BJ (cell line): ENCODE results near the gene NEURL1B. TPM values are rescaled to one million over a fixed set of nuclear protein-coding genes. Genes with fewer than 3 reads are reported as not detected.

Experiments
- CTCF ChIA-PET: fragments of 350-600 bp; formaldehyde crosslinking; extraction: SDS; loops from one replicate; lab custom pipeline; 2021; ENCODE audit warnings: antibody characterized with exemption, inconsistent platforms; lab: Yijun Ruan, JAX
- POLR2A ChIA-PET: fragments of 300-600 bp; sonication (Branson Sonifier 250); formaldehyde crosslinking; extraction: SDS; loops from one replicate; lab custom pipeline; 2021; ENCODE audit warnings: antibody characterized with exemption; lab: Charles Lee
- DNase-seq: peaks from one replicate; pipeline ENCODE4 v3.0.0-alpha.2; 2011; ENCODE audit warnings: low read depth
- H3K27me3 ChIP-seq: 2 replicates; pipeline ENCODE4 v1.6.0; 2011; ENCODE audit warnings: low read length; ENCODE audit not compliant: control insufficient read depth, insufficient read depth
- H3K36me3 ChIP-seq: 2 replicates; pipeline ENCODE4 v1.5.1; 2011; ENCODE audit warnings: low read length; ENCODE audit not compliant: control insufficient read depth, insufficient read depth
- H3K4me3 ChIP-seq: 2 replicates; pipeline ENCODE4 v1.5.1; 2011; ENCODE audit warnings: low read depth, mild to moderate bottlenecking, control low read depth, low read length
- polyA plus RNA-seq: library from polyadenylated mRNA; depleted of rRNA; stranded (reverse); fragments of >200 nt; gene quantifications from 2 replicates; pipeline ENCODE4 v1.2.3, GENCODE V29; 2011
- TF ChIP-seq, protein P1 (sequence below): IDR thresholded peaks from 2 replicates; pipeline ENCODE4 v1.5.1; 2011; ENCODE audit warnings: low read depth, mild to moderate bottlenecking, control low read depth, inconsistent platforms, low read length, moderate library complexity; ENCODE audit not compliant: insufficient read depth

The NEURL1B gene
- polyA plus RNA-seq, 1 experiment = 2.3 TPM

- no peak for DNase-seq
- TF ChIP-seq, protein P1, sequence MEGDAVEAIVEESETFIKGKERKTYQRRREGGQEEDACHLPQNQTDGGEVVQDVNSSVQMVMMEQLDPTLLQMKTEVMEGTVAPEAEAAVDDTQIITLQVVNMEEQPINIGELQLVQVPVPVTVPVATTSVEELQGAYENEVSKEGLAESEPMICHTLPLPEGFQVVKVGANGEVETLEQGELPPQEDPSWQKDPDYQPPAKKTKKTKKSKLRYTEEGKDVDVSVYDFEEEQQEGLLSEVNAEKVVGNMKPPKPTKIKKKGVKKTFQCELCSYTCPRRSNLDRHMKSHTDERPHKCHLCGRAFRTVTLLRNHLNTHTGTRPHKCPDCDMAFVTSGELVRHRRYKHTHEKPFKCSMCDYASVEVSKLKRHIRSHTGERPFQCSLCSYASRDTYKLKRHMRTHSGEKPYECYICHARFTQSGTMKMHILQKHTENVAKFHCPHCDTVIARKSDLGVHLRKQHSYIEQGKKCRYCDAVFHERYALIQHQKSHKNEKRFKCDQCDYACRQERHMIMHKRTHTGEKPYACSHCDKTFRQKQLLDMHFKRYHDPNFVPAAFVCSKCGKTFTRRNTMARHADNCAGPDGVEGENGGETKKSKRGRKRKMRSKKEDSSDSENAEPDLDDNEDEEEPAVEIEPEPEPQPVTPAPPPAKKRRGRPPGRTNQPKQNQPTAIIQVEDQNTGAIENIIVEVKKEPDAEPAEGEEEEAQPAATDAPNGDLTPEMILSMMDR = no peak
- CTCF ChIA-PET = interaction anchor here (0.6 to 2.3 kb wide), 4 partner anchors 82 to 234 kb away, joined by 3 to 11 read pairs (median 3); no protein-coding TSS in a partner anchor
- Histone ChIP-seq H3K36me3 (no peaks in the 10 kb centered on the region), H3K4me3 (no peak overlapping the region), H3K27me3 (no peaks in the 10 kb centered on the region)
- POLR2A ChIA-PET = no interaction called here
Measured at GRCh38 chr5:172719211-172719610, 78.1 kb downstream of the NEURL1B start.

DNA sequence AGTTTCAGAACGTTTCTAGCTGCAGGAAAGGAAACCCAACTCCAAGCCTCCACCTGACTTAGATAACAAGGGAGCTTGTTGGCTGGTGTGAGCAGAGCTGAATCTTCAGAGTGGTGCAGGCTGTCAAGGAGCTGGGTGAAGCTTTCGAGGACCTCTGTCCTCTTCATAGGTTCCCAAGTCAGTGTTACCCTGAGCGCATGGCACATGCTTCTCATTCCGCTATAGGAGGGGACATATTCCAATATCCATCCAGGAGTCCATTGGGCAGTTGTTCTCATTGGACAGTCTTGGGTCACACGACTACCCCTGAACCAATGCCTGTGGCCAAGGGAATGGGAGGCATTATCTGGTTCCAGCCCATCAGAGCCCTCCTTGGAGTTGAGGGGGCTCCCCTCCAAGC is 79.6 kb downstream of the NEURL1B start:
- TF ChIP-seq, protein P1 = no peak
- ChIA-PET POLR2A (no interaction called here), CTCF (interaction anchor here (0.6 to 2.3 kb wide), 5 partner anchors 41 to 327 kb away, joined by 3 to 11 read pairs (median 3); partner anchors contain the start of gene DUSP1)
- Histone ChIP-seq H3K36me3 (no peaks in the 10 kb centered on the region), H3K27me3 (no peaks in the 10 kb centered on the region), H3K4me3 (no peak overlapping the region)
- DNase-seq = no peak

DNA sequence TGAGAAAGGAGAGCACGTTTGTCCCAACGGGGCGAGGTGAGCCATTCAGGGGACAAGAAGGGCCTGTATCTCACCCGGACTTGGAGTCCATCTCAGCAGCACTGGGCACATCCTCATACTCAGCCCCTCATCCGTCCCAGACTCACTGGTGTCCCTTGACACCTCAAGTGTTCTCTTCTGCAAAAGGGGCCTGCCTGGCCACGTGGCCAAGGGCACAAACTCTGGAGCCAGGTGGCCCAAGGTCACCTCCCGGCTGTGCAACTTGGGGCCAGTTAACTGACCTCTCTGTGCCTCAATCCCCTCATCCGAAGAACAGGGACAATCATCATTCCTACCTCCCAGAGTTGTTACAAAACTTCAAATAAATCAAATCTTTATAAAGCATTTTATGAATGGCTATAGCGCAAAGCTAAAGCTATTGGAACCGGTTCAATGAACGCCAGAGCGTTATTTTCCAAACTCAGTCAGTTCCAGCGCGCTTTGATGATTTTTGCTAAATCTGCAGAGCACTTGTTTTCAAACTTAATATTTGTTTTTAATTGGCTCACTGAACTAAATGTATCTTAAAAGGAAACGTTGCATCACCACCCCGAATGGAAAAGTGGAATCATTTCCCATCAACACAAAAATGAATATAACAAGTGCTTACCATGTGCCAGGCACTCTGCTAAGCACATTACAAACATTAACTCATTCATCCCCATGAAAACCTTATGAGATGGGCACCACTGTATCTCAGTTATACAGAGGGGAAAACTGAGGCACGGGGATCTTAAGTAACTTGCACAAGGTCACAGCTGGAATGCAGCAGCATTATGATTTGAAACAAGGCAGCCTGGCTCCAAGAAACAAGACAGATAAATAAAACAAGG is 80.6 kb downstream of the NEURL1B start:
- no peak for DNase-seq
- Histone ChIP-seq H3K27me3 (no peaks in the 10 kb centered on the region), H3K36me3 (no peaks in the 10 kb centered on the region), H3K4me3 (no peak overlapping the region)
- POLR2A ChIA-PET = interaction anchor here (1.6 kb wide), 1 partner anchor 11 kb away, joined by 3 read pairs; no protein-coding TSS in a partner anchor
- CTCF ChIA-PET = interaction anchor here (0.7 to 2.3 kb wide), 4 partner anchors 11 to 210 kb away, joined by 3 to 11 read pairs (median 6); no protein-coding TSS in a partner anchor
- TF ChIP-seq, protein P1 = no peak

- ChIA-PET CTCF (interaction anchor here (0.7 to 2.0 kb wide), 3 partner anchors 11 to 55 kb away, joined by 3 to 8 read pairs (median 3); no protein-coding TSS in a partner anchor), POLR2A (interaction anchor here (1.6 kb wide), 1 partner anchor 10 kb away, joined by 3 read pairs; no protein-coding TSS in a partner anchor)
- H3K36me3 ChIP-seq = no peaks in the 10 kb centered on the region
- no peaks in the 10 kb centered on the region for H3K27me3 ChIP-seq
- TF ChIP-seq, protein P1 = no peak
- no peak overlapping the region for H3K4me3 ChIP-seq
- no peak for DNase-seq
Measured at GRCh38 chr5:172722327-172722815, 81.3 kb downstream of the NEURL1B start.

- CTCF ChIA-PET = interaction anchor here (1.0 to 2.0 kb wide), 3 partner anchors 9 to 36 kb away, joined by 3 to 19 read pairs (median 5); no protein-coding TSS in a partner anchor
- DNase-seq = no peak
- TF ChIP-seq, protein P1 = no peak
- Histone ChIP-seq H3K36me3 (no peaks in the 10 kb centered on the region), H3K27me3 (no peaks in the 10 kb centered on the region), H3K4me3 (no peak overlapping the region)
- POLR2A ChIA-PET = interaction anchor here (1.6 kb wide), 1 partner anchor 9 kb away, joined by 3 read pairs; no protein-coding TSS in a partner anchor
Measured at GRCh38 chr5:172723508-172723907, 82.4 kb downstream of the NEURL1B start.
